CD4-positive, alpha-beta T cell treated with Interleukin-4 for 4 hours (primary cell): ENCODE results near the gene TAS1R1.
"Not testable (repeated sequence)": the region's sequence is repeated elsewhere in the genome, so short reads cannot be mapped to it uniquely, and the experiment has no call there.

Source experiments
- DNase-seq: peaks from one replicate; pipeline ENCODE4 v3.0.0-alpha.2; 2020

Gene TAS1R1

GRCh38 chr1:6523566-6523965, 31.5 kb upstream of the TAS1R1 start:
- DNase-seq: no peak

- no peak for DNase-seq
These were observed 28.8 kb upstream of the TAS1R1 start for GRCh38 chr1:6526316-6526715.

DNA sequence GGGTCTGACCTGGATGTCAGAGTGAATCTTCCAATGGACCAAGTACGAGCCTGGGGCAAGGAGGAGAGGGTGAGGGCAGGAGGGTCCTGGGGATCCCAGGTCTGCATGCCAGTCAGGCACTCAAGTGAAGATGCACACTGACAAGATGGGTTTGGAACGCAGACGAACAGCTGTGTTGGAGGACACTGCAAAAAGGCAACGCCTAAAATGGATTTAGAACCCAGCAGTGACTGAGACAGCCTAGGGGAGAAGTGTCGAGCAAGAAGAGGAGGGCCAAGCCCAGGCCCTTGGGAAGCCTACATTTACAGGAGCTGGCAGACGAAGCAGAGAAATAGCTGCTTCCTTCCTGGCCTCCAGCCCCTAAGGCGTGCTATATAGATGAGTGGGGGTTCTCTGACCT, 26.6 kb upstream of the TAS1R1 start:
- DNase-seq: no peak

GRCh38 chr1:6530504-6531160, 24.5 kb upstream of the TAS1R1 start:
- no peak for DNase-seq

GRCh38 chr1:6531996-6532395, 23.1 kb upstream of the TAS1R1 start:
- no peak for DNase-seq

DNA sequence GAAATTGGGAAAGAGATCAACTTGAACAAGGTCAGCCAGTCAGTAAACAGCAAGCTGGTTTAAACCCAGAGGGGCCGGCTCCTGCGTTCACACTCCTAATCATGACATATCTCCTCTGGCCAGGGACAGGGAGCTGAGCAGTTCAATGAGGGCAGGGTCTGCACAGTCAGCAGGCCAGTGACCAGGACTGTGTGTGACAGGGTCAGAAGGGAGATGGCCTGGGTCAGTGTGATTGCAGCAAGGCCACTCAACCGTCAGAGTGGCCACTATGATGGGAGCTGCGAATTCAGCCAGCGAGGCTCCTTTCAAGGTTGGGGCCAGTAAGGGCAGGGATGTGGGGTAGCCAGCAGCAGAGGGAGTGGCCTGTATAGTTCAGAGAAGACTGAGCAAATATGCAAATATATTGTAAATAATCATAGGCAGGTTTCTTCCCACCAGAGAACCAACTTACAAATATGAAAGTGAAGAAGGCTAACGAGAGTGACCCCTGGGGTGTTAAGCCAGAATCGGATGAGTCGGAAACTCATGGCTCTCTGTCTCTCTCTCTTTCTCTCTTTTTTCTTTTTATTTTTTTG, 20.8 kb upstream of the TAS1R1 start:
- no peak for DNase-seq

DNA sequence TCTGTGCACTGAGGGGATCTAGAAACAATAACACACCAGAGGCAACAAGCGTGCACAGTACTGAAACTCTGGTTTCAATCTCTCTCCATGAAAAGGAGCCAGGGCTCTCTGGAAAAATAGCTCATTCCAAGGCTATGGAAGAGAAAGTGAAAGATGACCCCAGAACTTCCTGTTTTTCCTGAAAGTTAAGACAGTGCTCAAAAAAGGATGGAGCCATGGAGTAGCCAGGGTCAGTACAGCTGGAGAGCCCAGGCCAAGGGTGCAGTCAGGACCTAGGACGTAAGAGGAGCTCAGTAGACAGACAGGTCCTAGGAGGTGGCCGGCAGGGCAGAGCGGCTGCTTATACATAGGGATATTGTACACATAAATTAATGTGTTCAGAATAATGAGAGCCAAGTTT, 19.9 kb upstream of the TAS1R1 start:
- no peak for DNase-seq

DNA sequence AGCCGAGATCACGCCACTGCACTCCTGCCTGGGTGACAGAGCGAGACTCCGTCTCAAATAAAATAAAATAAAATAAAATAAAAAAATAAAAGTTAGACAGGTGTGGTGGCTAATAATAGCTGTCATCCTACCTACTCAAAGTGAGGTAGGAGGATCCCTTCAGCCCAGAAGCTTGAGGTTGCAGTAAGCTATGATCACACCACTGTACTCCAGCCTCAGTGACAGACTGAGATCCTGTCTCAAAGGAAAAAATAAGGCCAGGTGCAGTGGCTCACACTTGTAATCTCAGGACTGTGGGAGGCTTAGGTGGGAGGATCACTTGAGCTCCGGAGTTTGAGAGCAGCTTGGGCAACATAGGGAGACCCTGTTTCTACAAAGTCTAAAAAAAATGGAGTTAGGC, 18.8 kb upstream of the TAS1R1 start:
- DNase-seq: no peak

DNA sequence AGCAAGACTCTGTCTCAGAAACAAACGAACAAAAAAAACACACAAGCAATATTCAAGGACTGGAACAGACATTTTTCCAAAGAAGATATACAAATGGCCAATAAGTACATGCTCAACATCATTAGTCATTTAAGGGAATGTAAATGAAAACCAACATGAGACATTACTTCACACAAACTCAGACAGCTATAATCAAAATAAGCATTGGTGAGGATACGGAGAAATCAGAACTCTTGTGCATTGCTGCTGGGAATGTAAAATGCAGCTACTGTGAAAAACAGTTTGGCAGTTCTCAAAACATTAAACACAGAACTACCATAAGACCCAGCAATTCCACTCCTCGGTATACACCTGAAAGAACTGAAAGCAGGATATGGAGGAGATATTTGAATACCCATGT, 16.2 kb upstream of the TAS1R1 start:
- DNase-seq: no peak

DNA sequence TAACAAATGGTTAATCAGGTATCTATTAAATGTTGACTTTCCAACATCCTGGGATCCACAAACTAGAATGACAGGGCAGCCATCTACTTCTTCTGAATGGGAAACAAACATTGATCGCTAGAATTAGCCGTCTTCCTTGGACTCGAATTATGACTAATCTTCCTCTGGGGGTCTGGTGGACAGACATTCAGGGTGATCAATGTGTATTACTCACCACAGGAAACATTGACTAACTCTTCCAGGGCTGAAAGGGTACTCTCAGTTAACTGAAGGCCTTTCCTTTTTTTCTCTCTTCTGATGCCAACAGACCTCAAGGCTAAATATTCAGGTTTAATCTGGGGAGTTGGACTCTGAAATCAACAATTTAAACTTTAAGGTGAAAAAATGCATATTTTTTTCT, 10.3 kb upstream of the TAS1R1 start:
- DNase-seq: peak; percentile 38

DNA sequence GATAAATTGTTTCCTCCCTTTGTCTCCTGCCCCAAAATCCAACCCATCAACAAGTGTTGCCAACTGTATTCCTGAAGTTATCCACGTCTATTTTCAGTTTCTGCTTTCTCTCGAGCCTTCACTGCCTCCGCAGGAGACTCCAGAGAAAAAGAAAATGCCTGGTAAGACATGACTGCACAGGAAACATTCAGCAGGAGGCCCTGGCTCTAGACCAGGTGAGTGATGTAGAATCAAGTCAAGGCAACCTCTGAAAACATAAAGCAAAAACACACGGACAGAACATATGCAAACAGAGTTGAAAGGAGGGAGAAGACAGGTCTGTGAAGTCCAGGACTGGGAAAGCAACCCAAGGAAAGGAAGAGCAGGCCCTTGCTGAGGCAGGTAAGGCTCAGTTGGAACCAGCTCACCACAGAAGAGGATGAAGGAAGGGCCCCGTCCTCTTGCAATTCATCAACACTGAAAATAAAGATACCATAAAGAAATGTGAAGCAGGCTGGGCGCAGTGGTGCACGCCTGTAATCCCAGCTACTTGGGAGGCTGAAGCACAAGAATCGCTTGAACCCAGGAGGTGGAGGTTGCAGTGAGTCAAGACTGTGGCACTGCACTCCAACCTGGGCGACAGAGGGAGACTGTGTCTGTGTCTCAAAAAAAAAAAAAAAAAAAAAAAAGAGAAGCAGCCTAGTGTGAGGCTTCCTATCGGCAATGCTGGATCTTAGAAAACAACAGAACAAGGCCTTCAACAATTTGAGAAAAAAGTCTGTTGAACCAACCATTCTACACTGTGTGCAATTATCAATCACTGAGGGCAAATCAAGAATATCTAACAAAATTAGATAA, 9.6 kb upstream of the TAS1R1 start:
- DNase-seq: peak; percentile 9

DNA sequence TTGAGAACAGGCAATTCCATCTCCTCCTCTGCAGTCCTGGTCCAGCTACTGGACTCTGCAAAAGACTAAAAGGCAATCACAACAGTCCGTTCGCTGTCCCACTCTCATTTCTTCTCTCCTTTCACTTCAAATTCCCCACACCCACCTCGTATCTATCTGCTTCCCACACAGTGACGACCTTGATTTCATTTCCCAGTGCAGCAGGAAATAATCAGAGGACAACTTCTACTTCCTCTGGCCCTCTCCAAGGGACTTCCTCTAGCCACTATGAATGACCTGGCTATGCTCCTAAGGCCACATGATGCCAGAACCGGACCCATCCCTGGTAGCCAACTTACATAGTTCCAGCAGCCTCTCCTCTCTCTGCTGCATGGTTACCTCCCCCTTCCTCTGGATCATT, 8.8 kb upstream of the TAS1R1 start:
- no peak for DNase-seq

GRCh38 chr1:6547301-6547700, 7.8 kb upstream of the TAS1R1 start:
- DNase-seq: no peak

- peak; percentile 94 for DNase-seq
These were observed 838 bp upstream of the TAS1R1 start, which contains the start of gene NOL9 for GRCh38 chr1:6554031-6554906. Gene NOL9 (minus strand): TSS chr1:6554513. CDS start chr1:6554502, 11 bp downstream.

- DNase-seq: no peak
These were observed 2.5 kb downstream of the TAS1R1 start for GRCh38 chr1:6557597-6557996.

DNA sequence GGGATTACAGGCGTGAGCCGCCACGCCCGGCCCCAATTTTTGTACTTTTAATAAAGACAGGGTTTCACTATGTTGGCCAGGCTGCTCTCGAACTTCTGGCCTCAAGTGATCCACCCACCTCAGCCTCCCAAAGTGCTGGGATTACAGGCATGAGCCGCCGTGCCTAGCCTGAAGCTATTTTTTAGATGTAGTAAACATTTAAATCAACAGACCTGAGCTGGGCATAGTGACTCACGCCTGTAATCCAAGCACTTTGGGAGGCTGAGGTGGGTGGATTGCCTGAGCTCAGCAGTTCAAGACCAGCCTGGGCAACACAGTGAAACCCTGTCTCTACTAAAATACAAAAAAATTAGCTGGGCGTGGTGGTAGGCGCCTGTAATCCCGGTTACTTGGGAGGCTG, 4.1 kb downstream of the TAS1R1 start:
- not testable (repeated sequence) for DNase-seq

DNA sequence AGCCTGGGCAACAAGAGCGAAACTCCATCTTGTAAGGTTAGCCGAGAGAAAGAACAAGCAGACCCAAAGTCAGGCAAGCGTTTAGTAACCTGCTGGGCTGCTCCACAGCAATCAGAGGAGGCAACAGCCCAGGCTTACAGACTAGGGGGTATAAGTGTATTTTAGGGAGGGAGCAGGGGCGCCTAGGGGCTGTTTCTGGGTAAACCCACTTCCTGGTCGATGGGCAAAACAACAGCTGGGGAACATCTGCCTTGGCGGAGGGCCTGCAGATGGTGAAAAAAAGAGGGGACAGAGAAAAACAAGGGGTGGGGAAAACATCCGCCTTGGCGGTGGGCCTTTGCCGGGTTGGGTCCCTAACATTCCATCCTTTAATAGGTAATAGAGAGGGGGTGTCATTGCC, 5.2 kb downstream of the TAS1R1 start:
- DNase-seq: no peak

GRCh38 chr1:6569033-6569432, 13.9 kb downstream of the TAS1R1 start:
- no peak for DNase-seq

DNA sequence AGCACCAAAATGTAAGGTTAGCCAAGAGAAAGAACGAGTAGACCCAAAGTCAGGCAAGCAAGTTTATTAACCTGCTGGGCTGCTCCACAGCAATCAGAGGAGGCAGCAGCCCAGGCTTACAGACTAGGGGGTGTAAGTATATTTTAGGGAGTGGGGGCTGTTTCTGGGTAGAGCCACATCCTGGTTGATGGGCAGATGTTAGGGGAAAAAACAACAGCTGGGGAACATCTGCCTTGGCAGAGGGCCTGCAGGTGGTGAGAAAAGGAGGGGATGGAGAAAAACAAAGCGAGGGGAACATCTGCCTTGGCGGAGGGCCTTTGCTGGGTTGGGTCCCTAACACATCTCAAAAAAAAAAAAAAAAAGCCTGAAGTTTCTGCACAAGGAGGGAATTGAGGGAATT, 15.0 kb downstream of the TAS1R1 start:
- DNase-seq: no peak

- DNase-seq: no peak
These were observed 15.9 kb downstream of the TAS1R1 start for GRCh38 chr1:6570987-6571386.

DNA sequence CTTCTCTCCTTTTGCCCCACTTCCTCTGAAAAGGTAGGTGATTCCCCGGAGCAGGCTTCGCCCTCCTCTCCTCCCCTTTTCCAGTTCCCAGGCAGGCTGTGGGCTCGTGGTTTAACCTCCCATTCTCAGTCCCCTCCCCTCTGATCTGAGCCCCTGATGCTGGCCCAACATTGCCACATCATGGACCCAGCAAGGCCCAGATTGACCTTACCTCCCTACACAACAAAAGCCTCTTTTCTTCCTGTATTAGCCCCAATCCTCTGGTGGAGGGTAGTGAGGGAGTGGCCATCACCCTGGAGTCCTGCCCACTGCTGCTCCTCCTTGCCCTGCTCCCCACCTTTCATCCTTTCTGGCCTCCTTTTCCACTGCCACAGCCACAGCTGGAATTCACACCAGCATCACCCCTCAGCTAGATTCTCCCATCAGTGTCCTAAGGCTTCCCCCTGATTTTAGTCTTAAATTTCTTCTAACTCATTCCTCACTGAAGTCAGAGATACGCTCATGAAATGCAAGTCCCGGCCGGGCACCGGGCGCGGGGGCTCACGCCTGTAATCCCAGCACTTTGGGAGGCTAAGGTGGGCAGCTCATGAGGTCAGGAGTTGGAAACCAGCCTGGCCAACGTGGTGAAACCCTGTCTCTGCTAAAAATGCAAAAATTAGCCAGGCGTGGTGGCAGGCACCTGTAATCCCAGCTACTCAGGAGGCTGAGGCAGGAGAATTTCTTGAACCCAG, 17.7 kb downstream of the TAS1R1 start:
- no peak for DNase-seq

- DNase-seq: no peak
These were observed 19.0 kb downstream of the TAS1R1 start for GRCh38 chr1:6574025-6574620.
